ENCODE measurements around the gene NOTCH4. TPM values are rescaled to one million over a fixed set of nuclear protein-coding genes. Genes with fewer than 3 reads are reported as not detected.

NOTCH4 gene
- total RNA-seq, 1 donor from 2014 or later, result 4.9 TPM

- no peak for DNase-seq
- H3K9me3 Mint-ChIP-seq (ENCODE audit: unreplicated experiment), result peaks cover 11% of the 10 kb centered on the region
- H3K36me3 Mint-ChIP-seq (ENCODE audit: unreplicated experiment), result no peaks in the 10 kb centered on the region
- peaks cover 14% of the 10 kb centered on the region for H3K4me1 Mint-ChIP-seq (ENCODE audit: low read depth, unreplicated experiment)
- H3K27me3 Mint-ChIP-seq (ENCODE audit: unreplicated experiment), result peaks cover 27% of the 10 kb centered on the region
- no peak overlapping the region for H3K4me3 Mint-ChIP-seq (ENCODE audit: unreplicated experiment)
- TF ChIP-seq CTCF (IDR thresholded peaks at IDR 0.05; ENCODE audit: partially characterized antibody, unreplicated experiment), result no peak
- no peak overlapping the region for H3K27ac Mint-ChIP-seq (ENCODE audit: unreplicated experiment)
Measured at GRCh38 chr6:32146687-32147086, 77.2 kb downstream of the NOTCH4 start.

GRCh38 chr6:32146287-32146686, 77.6 kb downstream of the NOTCH4 start:
- Mint-ChIP-seq H3K9me3 (ENCODE audit: unreplicated experiment) (peaks cover 9% of the 10 kb centered on the region), H3K4me3 (ENCODE audit: unreplicated experiment) (peak overlapping the region; percentile 17), H3K4me1 (ENCODE audit: low read depth, unreplicated experiment) (peaks cover 14% of the 10 kb centered on the region), H3K36me3 (ENCODE audit: unreplicated experiment) (no peaks in the 10 kb centered on the region), H3K27me3 (ENCODE audit: unreplicated experiment) (peaks cover 29% of the 10 kb centered on the region), H3K27ac (ENCODE audit: unreplicated experiment) (peak overlapping the region; percentile 19)
- no peak for TF ChIP-seq CTCF (IDR thresholded peaks at IDR 0.05; ENCODE audit: partially characterized antibody, unreplicated experiment)
- DNase-seq, result no peak

Small RNAs within 50 kb of the gene (microRNA-seq; reads per million reads assigned to microRNA genes)
- gene MIR6721 (ENCODE audit: unreplicated experiment) (32.7 reads per million, percentile 64 among the genes with 10 or more reads in this experiment), gene MIR6833 (ENCODE audit: unreplicated experiment) (not detected)

Other genes with a start within 250 kb of the NOTCH4 start
- 9.3 TPM for gene C4A, start 242.0 kb downstream of the NOTCH4 start, total RNA-seq (ENCODE audit: unreplicated experiment)
- 6.4 TPM for gene C4B, start 209.3 kb downstream of the NOTCH4 start, total RNA-seq (ENCODE audit: unreplicated experiment)
- 0.64 TPM for gene CYP21A2, start 185.7 kb downstream of the NOTCH4 start, total RNA-seq (ENCODE audit: unreplicated experiment)
- gene TNXB, start 114.7 kb downstream of the NOTCH4 start, total RNA-seq (ENCODE audit: unreplicated experiment), result 6.0 TPM
- 79.5 TPM for gene ATF6B, start 95.8 kb downstream of the NOTCH4 start, total RNA-seq (ENCODE audit: unreplicated experiment)
- gene FKBPL, start 93.8 kb downstream of the NOTCH4 start, total RNA-seq (ENCODE audit: unreplicated experiment), result 4.7 TPM
- 5.1 TPM for gene PRRT1, start 72.1 kb downstream of the NOTCH4 start, total RNA-seq (ENCODE audit: unreplicated experiment)
- 55.1 TPM for gene PPT2, start 69.9 kb downstream of the NOTCH4 start, total RNA-seq (ENCODE audit: unreplicated experiment)
- 23.0 TPM for gene EGFL8, start 59.5 kb downstream of the NOTCH4 start, total RNA-seq (ENCODE audit: unreplicated experiment)
- gene AGPAT1, start 48.0 kb downstream of the NOTCH4 start, total RNA-seq (ENCODE audit: unreplicated experiment), result 136 TPM
- 103 TPM for gene RNF5, start 45.7 kb downstream of the NOTCH4 start, total RNA-seq (ENCODE audit: unreplicated experiment)
- 13.2 TPM for gene AGER, start 39.8 kb downstream of the NOTCH4 start, total RNA-seq (ENCODE audit: unreplicated experiment)
- 105 TPM for gene PBX2, start 33.9 kb downstream of the NOTCH4 start, total RNA-seq (ENCODE audit: unreplicated experiment)
- 3.2 TPM for gene GPSM3, start 31.4 kb downstream of the NOTCH4 start, total RNA-seq (ENCODE audit: unreplicated experiment)
- not detected for gene TSBP1, start 147.8 kb upstream of the NOTCH4 start, total RNA-seq (ENCODE audit: unreplicated experiment)
- gene BTNL2, start 183.1 kb upstream of the NOTCH4 start, total RNA-seq (ENCODE audit: unreplicated experiment), result not detected
- not detected for gene HLA-DRA, start 215.8 kb upstream of the NOTCH4 start, total RNA-seq (ENCODE audit: unreplicated experiment)